OCI-LY7 (cell line): ENCODE data around the gene ANKS1A. TPM values are rescaled to one million over a fixed set of nuclear protein-coding genes. Genes with fewer than 3 reads are reported as not detected.

Source experiments
- BruUV-seq: library from RNA; stranded (reverse); fragments of 400-500 nt; replicated peaks from 2 replicates; lab custom pipeline; 2021; lab: Mats Ljungman, UMichigan
- CTCF ChIA-PET: fragments of 300-600 bp; sonication (Branson Sonifier 250); formaldehyde crosslinking; loops from one replicate; lab custom pipeline; 2022; ENCODE audit warnings: antibody characterized with exemption; ENCODE audit not compliant: unreplicated experiment; lab: Charles Lee
- POLR2A ChIA-PET: fragments of 300-600 bp; sonication (Branson Sonifier 250); formaldehyde crosslinking; loops from one replicate; lab custom pipeline; 2022; ENCODE audit warnings: antibody characterized with exemption; lab: Charles Lee
- DNase-seq: peaks from one replicate; pipeline ENCODE4 v3.0.0-alpha.2; 2015; ENCODE audit warnings: low spot score
- H2AFZ ChIP-seq: fragments of 200-600 bp; sonication (generic), shearing (Covaris generic); 2 replicates; pipeline ENCODE4 v1.6.1; 2014; ENCODE audit warnings: mild to moderate bottlenecking, antibody characterized with exemption, low read length, moderate library complexity
- H3K27ac ChIP-seq: fragments of 200-600 bp; sonication (generic); 2 replicates; pipeline ENCODE4 v1.5.1; 2014; ENCODE audit warnings: mixed run types, low read depth, mild to moderate bottlenecking, moderate library complexity, low read length, inconsistent platforms; ENCODE audit not compliant: poor library complexity, severe bottlenecking
- H3K36me3 ChIP-seq: fragments of 200-600 bp; sonication (generic); 2 replicates; pipeline ENCODE4 v1.6.1; 2014; ENCODE audit warnings: mild to moderate bottlenecking, antibody characterized with exemption, low read length, moderate library complexity, mixed read lengths; ENCODE audit not compliant: insufficient read depth
- H3K4me1 ChIP-seq: fragments of 200-600 bp; sonication (generic); 2 replicates; pipeline ENCODE4 v1.5.1; 2014; ENCODE audit warnings: mild to moderate bottlenecking, low read length; ENCODE audit not compliant: insufficient read depth, poor library complexity, severe bottlenecking
- H3K4me2 ChIP-seq: fragments of 200-600 bp; sonication (generic); 2 replicates; pipeline ENCODE4 v1.6.1; 2014; ENCODE audit warnings: mild to moderate bottlenecking, low read length
- H3K4me3 ChIP-seq: fragments of 200-600 bp; sonication (generic); 2 replicates; pipeline ENCODE4 v1.5.1; 2014; ENCODE audit warnings: mild to moderate bottlenecking, low read depth, low read length; ENCODE audit not compliant: poor library complexity, severe bottlenecking
- H3K79me2 ChIP-seq: fragments of 200-600 bp; sonication (generic); 2 replicates; pipeline ENCODE4 v1.6.1; 2016; ENCODE audit warnings: low read depth, mild to moderate bottlenecking, low read length, moderate library complexity, mixed read lengths; ENCODE audit not compliant: insufficient read depth
- H3K9me2 ChIP-seq: fragments of 200-600 bp; sonication (generic); 2 replicates; pipeline ENCODE4 v1.6.1; 2016; ENCODE audit warnings: mild to moderate bottlenecking, low read length, mixed read lengths; ENCODE audit not compliant: insufficient read depth
- H3K9me3 ChIP-seq: fragments of 200-600 bp; sonication (generic); 2 replicates; pipeline ENCODE4 v1.6.1; 2014; ENCODE audit warnings: mild to moderate bottlenecking, mixed run types, low read length, mixed read lengths
- H4K20me1 ChIP-seq: fragments of 200-600 bp; sonication (generic); 2 replicates; pipeline ENCODE4 v1.6.1; 2014; ENCODE audit warnings: mild to moderate bottlenecking, antibody characterized with exemption, low read length, moderate library complexity, mixed read lengths; ENCODE audit not compliant: insufficient read depth
- EZH2phosphoT487 ChIP-seq: fragments of 200-600 bp; sonication (generic); IDR thresholded peaks from 2 replicates; pipeline ENCODE4 v1.6.1; 2018; ENCODE audit warnings: low read depth, borderline replicate concordance, mild to moderate bottlenecking, mixed run types, antibody characterized with exemption, low read length, moderate library complexity, mixed read lengths
- intact Hi-C: fragments of 100-400 bp; cut with micrococcal nuclease; formaldehyde crosslinking; loops from one replicate; pipeline ENCODE4 v1.10.0; 2022; ENCODE audit not compliant: unreplicated experiment
- total RNA-seq, 2 experiments: library from RNA; depleted of rRNA in 1 of 2; stranded (reverse); fragments of >200 nt in 1 of 2; shearing (Covaris generic) in 1 of 2; gene quantifications; 2 replicates each; pipeline ENCODE4 v1.2.3, GENCODE V29; 2014 to 2022
- TF ChIP-seq, protein P1 (sequence below): fragments of 200-600 bp; sonication (generic); conservative IDR thresholded peaks from 2 replicates; pipeline ENCODE4 v1.5.1; 2014; ENCODE audit warnings: mild to moderate bottlenecking, antibody characterized with exemption, low read length, moderate library complexity, mixed read lengths

ANKS1A gene
- total RNA-seq, 2 experiments from 2014 or later, result 7.8 to 13.8 TPM

DNA sequence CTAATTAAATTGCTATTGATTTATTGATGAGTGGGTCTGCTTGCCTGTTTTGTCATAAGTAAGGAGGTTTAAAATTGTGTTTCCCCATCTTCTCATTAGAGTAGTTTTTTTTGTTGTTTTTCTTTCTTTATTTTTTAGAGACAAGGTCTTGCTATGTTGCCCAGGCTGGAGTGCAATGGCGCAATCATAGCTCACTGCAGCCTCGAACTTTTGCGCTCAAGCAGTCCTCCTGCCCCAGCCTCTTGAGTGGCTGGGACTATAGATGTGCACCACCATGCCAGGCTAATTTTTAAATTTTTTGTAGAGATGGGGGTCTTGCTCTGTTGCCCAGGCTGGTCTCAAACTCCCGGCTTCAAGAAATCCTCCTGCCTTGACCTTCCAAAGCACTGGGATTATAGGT is 31.0 kb downstream of the ANKS1A start:
- ChIA-PET POLR2A (no interaction called here), CTCF (no interaction called here)
- Histone ChIP-seq H3K36me3 (no peaks in the 10 kb centered on the region), H3K4me2 (no peak overlapping the region), H3K4me1 (no peaks in the 10 kb centered on the region), H2AFZ (no peak overlapping the region), H3K27ac (no peak overlapping the region), H3K4me3 (no peak overlapping the region), H3K9me2 (no peaks in the 10 kb centered on the region), H3K79me2 (no peaks in the 10 kb centered on the region), H3K9me3 (no peaks in the 10 kb centered on the region), H4K20me1 (no peaks in the 10 kb centered on the region)
- intact Hi-C loops, result no loop called here
- TF ChIP-seq, protein P1, sequence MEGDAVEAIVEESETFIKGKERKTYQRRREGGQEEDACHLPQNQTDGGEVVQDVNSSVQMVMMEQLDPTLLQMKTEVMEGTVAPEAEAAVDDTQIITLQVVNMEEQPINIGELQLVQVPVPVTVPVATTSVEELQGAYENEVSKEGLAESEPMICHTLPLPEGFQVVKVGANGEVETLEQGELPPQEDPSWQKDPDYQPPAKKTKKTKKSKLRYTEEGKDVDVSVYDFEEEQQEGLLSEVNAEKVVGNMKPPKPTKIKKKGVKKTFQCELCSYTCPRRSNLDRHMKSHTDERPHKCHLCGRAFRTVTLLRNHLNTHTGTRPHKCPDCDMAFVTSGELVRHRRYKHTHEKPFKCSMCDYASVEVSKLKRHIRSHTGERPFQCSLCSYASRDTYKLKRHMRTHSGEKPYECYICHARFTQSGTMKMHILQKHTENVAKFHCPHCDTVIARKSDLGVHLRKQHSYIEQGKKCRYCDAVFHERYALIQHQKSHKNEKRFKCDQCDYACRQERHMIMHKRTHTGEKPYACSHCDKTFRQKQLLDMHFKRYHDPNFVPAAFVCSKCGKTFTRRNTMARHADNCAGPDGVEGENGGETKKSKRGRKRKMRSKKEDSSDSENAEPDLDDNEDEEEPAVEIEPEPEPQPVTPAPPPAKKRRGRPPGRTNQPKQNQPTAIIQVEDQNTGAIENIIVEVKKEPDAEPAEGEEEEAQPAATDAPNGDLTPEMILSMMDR, result no peak
- TF ChIP-seq EZH2phosphoT487, result no peak
- no peak for DNase-seq
- BruUV-seq, result no TSS peak

DNA sequence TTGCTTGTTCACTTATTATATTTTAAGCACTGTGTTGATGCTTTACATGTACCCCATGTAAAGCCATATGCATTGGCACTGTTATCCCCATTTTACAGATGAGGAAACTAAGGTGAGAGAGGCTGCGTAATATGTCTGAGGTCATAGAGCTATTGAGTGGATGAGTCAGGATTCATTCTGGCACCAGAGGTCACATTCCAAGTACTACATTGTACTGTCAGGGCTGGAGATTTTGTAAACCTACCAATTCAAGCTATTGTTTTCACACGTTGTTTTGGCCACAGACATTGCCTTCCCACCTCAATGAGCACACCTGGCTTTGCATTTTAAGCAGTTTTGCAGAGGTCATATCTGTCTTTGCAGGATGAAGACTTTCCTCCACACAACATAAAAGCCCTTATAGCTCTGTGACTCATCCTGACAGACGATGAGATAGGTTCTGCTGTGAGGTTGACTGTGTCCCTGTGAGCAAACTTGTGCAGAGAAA is 33.2 kb downstream of the ANKS1A start:
- intact Hi-C loops, result no loop called here
- H2AFZ ChIP-seq, result no peak overlapping the region
- H3K4me3 ChIP-seq, result no peak overlapping the region
- peak; percentile 11 for DNase-seq
- no peaks in the 10 kb centered on the region for H3K4me1 ChIP-seq
- H3K4me2 ChIP-seq, result no peak overlapping the region
- no peak overlapping the region for H3K27ac ChIP-seq
- BruUV-seq, result no TSS peak
- POLR2A ChIA-PET, result interaction anchor here (0.7 to 1.2 kb wide), 3 partner anchors 9 to 34 kb away, joined by 4 to 5 read pairs (median 4); no protein-coding TSS in a partner anchor
- CTCF ChIA-PET, result interaction anchor here (0.6 kb wide), 1 partner anchor 190 kb away, joined by 4 read pairs; no protein-coding TSS in a partner anchor
- H3K79me2 ChIP-seq, result no peaks in the 10 kb centered on the region
- H3K9me2 ChIP-seq, result no peaks in the 10 kb centered on the region
- H3K9me3 ChIP-seq, result no peaks in the 10 kb centered on the region
- no peaks in the 10 kb centered on the region for H4K20me1 ChIP-seq
- TF ChIP-seq, protein P1, result no peak
- TF ChIP-seq EZH2phosphoT487, result no peak
- no peaks in the 10 kb centered on the region for H3K36me3 ChIP-seq

DNA sequence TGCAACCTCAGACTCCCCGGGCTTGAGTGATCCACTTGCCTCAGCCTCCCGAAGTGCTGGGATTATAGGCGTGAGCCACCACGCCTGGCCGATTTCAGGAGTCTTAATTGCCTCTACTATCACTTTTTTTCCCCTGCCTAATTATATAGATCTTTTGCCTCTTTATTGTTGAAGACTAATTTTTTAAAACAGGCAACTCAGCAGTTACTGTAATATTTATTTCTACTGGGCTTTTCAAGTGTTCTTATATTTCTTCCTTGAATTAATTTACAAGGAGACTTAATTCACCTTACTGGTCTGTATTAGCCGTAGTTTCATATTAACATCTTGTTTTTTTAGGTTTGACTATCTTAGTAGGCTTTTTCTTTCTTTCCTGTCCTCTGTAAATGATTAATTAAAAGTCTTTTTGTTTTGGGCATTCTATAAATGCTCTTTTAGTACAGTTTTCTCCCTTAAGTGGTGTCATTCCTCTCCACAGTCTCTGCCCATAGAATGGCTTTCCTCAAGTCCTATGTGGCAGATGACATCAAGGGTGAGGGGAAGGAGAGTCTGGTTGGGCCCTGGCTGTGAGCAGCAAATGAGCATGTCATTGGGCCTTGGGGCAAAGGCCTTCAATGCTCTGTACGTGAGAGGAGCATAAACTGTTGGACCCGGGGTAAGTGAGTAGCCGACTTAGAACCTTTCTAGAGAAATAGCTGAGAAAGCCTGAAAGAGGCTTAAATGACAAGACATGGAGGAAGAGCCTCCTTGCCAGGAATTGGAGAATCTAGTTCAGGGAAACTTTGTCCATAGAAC is 36.0 kb downstream of the ANKS1A start:
- intact Hi-C loops, result no loop called here
- Histone ChIP-seq H3K4me1 (no peaks in the 10 kb centered on the region), H3K9me3 (no peaks in the 10 kb centered on the region), H3K27ac (no peak overlapping the region), H3K4me2 (no peak overlapping the region), H3K9me2 (no peaks in the 10 kb centered on the region), H3K4me3 (no peak overlapping the region), H2AFZ (no peak overlapping the region), H3K79me2 (no peaks in the 10 kb centered on the region), H4K20me1 (no peaks in the 10 kb centered on the region; the same call in 1 of the 2 replicates), H3K36me3 (no peaks in the 10 kb centered on the region)
- CTCF ChIA-PET, result no interaction called here
- POLR2A ChIA-PET, result no interaction called here
- DNase-seq, result no peak
- TF ChIP-seq, protein P1, result no peak
- no peak for TF ChIP-seq EZH2phosphoT487
- BruUV-seq, result no TSS peak
